ENCODE measurements around the gene PIK3R6. TPM values are rescaled to one million over a fixed set of nuclear protein-coding genes. Genes with fewer than 3 reads are reported as not detected.

Gene PIK3R6
- total and polyA plus RNA-seq, 2 donors (not counting 1 experiment from before 2014, with no cell fraction given): 2.8 to 11.0 TPM

DNA sequence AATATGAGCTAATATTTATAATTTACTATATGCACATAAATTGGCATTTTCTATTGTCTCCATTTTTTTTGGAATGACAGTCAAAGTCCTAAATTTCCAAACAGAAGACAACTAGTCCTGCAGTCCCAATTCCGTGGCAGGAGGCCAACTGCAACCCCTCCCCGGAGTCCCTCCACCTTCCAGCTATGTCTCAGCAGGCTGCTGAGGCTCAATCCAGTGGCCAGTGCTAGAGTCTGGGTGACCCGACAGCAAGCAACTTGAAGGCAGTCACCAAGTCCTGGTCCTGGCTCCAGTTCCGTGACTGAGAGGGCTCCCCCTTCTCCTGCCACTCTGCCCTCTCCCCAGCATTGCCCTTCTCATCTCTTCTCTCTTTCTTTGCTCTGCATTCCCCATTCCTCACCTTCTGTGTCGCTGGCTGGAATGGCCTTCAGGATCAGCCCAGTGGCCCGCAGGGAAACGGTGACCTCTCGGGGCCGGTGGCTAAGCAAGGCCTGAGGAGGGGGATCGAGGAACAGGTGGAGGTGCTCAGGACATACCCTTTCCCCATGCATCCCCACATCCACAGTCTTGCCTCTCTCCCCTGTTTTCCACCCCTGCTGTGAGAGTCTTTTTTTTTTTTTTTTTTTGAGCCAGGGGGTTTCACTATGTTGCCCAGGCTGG lies 45.9 kb downstream of the PIK3R6 start:
- CTCF ChIA-PET: no interaction called here
- H3K4me2 ChIP-seq (replicated peaks; ENCODE audit: low read depth, low read length, poor library complexity, severe bottlenecking): no peak overlapping the region

More for the DNA sequence above, 45.9 kb downstream of the PIK3R6 start:
- TF ChIP-seq, protein P1, sequence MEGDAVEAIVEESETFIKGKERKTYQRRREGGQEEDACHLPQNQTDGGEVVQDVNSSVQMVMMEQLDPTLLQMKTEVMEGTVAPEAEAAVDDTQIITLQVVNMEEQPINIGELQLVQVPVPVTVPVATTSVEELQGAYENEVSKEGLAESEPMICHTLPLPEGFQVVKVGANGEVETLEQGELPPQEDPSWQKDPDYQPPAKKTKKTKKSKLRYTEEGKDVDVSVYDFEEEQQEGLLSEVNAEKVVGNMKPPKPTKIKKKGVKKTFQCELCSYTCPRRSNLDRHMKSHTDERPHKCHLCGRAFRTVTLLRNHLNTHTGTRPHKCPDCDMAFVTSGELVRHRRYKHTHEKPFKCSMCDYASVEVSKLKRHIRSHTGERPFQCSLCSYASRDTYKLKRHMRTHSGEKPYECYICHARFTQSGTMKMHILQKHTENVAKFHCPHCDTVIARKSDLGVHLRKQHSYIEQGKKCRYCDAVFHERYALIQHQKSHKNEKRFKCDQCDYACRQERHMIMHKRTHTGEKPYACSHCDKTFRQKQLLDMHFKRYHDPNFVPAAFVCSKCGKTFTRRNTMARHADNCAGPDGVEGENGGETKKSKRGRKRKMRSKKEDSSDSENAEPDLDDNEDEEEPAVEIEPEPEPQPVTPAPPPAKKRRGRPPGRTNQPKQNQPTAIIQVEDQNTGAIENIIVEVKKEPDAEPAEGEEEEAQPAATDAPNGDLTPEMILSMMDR (IDR thresholded peaks at IDR 0.05): no peak
- TF ChIP-seq EZH2 (IDR thresholded peaks at IDR 0.05; ENCODE audit: borderline replicate concordance, insufficient read depth, low read depth, low read length, poor library complexity, severe bottlenecking): no peak
- no peaks in the 10 kb centered on the region for H3K27me3 ChIP-seq (replicated peaks in 1 of 4; ENCODE audit: control extremely low read depth in 1 of 4, control insufficient read depth in 3 of 4, insufficient read depth in 4 of 4, low read length in 3 of 4)
- Mint-ChIP-seq H3K4me3 (no peak overlapping the region), H3K4me1 (no peaks in the 10 kb centered on the region), H3K27ac (no peak overlapping the region), H3K27me3 (peaks cover 3% of the 10 kb centered on the region), H3K9me3 (ENCODE audit: insufficient read depth) (peaks cover 2% of the 10 kb centered on the region)
- no peaks in the 10 kb centered on the region for H4K20me1 ChIP-seq (ENCODE audit: control insufficient read depth, insufficient read depth, low read length, poor library complexity, severe bottlenecking)
- H3K36me3 ChIP-seq (replicated peaks in 1 of 2; ENCODE audit: control extremely low read depth in 1 of 2, control insufficient read depth in 1 of 2, extremely low read depth in 1 of 2, insufficient read depth in 2 of 2, low read length in 1 of 2): no peaks in the 10 kb centered on the region
- no peak for ATAC-seq (ENCODE audit: low read depth)
- no peaks in the 10 kb centered on the region for H3K4me1 ChIP-seq (ENCODE audit: control insufficient read depth in 2 of 2, insufficient read depth in 2 of 2, low read length in 2 of 2)
- no peak overlapping the region for H3K27ac ChIP-seq (ENCODE audit: low read length in 2 of 2)
- DNase-seq: no peak
- H3K4me3 ChIP-seq (ENCODE audit: control extremely low read depth in 1 of 5, extremely low read depth in 1 of 5, insufficient read depth in 1 of 5, low read depth in 2 of 5, low read length in 4 of 5): no peak overlapping the region
- no peak overlapping the region for H3K9ac ChIP-seq (ENCODE audit: low read length)
- no peak overlapping the region for H2AFZ ChIP-seq (ENCODE audit: insufficient read depth, low read depth, low read length, poor library complexity, severe bottlenecking)
- H3K79me2 ChIP-seq (ENCODE audit: control insufficient read depth, insufficient read depth, low read length): no peaks in the 10 kb centered on the region
- intact Hi-C loops (cut with micrococcal nuclease): no loop called here
- WGBS (ENCODE audit: insufficient coverage): 95% methylated on average over 9 of the region's 10 CpGs
- POLR2A ChIA-PET: interaction anchor here (0.6 kb wide), 1 partner anchor 543 kb away, joined by 5 read pairs; no protein-coding TSS in a partner anchor
- peaks cover 0 to 9% (median 6%) of the 10 kb centered on the region in 3 donors for H3K9me3 ChIP-seq (ENCODE audit: control extremely low read depth in 1 of 3, control insufficient read depth in 2 of 3, insufficient read depth in 1 of 3, low read length in 2 of 3)

All from B cell (primary cell).